Measurements from ENCODE around the gene NFKBIE. TPM values are rescaled to one million over a fixed set of nuclear protein-coding genes. Genes with fewer than 3 reads are reported as not detected.
A peak's percentile ranks its signal among the peaks of the same experiment; 100 is the strongest.

Gene NFKBIE
- total and polyA plus RNA-seq, 8 donors = 0.89 to 23.5 (median 10.3) TPM; not detected in 2

DNA sequence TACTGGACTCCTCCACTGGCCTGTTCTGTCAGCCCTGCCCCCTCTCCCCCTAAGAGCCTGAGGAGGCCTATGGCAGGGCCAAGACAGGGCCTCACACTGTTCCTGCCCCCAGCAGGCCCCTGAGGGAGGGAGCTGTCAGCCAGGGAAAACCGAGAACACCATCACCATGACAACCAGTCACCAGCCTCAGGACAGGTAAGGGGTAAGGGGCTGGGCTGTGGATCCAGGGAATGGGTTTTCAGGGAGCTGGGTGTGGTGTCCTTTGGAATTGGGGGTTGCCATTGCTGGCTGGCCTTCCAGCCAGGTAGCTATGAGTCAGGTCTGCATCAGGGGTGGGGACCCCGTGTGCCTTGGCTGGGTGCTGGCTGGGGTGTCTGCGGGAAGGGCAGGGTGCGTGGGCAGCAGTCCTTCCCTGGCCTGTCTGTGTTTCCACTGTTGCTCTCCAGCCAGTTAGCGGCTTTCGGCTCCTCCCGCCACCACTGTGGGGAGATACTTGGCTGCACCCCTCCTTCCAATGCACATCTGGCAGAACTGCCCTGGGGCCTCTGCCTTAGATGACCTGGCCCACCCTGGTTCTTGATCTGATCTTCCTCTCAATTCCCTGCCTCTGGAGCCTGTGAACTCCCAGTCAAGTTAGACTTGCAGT, 38.1 kb downstream of the NFKBIE start:
- Histone ChIP-seq H3K9me3 (no peaks in the 10 kb centered on the region), H3K27ac (peak overlapping the region in 4 of 5 donors; percentile 30 to 95 (median 61)), H3K4me3 (peak overlapping the region; percentile 16 to 22 (median 16)), H3K4me1 (peaks cover 46 to 99% (median 76%) of the 10 kb centered on the region in 4 donors), H3K36me3 (peaks cover 26 to 42% (median 39%) of the 10 kb centered on the region in 4 donors), H3K27me3 (no peaks in the 10 kb centered on the region)
- intact Hi-C loops (cut with DNase I; ENCODE audit: low total_unique reads) = no loop called here
- no peak for TF ChIP-seq POLR2AphosphoS5 (IDR thresholded peaks at IDR 0.05)
- no peak for TF ChIP-seq POLR2A (IDR thresholded peaks at IDR 0.05)
- TF ChIP-seq EP300 (IDR thresholded peaks at IDR 0.05) = no peak
- no peak for TF ChIP-seq CTCF (IDR thresholded peaks at IDR 0.05)
- 62 to 86% (median 76%) methylated on average over 3 to 7 of the region's 7 CpGs for WGBS, 5 donors
- peak in 1 of 2 donors; percentile 46 for DNase-seq

DNA sequence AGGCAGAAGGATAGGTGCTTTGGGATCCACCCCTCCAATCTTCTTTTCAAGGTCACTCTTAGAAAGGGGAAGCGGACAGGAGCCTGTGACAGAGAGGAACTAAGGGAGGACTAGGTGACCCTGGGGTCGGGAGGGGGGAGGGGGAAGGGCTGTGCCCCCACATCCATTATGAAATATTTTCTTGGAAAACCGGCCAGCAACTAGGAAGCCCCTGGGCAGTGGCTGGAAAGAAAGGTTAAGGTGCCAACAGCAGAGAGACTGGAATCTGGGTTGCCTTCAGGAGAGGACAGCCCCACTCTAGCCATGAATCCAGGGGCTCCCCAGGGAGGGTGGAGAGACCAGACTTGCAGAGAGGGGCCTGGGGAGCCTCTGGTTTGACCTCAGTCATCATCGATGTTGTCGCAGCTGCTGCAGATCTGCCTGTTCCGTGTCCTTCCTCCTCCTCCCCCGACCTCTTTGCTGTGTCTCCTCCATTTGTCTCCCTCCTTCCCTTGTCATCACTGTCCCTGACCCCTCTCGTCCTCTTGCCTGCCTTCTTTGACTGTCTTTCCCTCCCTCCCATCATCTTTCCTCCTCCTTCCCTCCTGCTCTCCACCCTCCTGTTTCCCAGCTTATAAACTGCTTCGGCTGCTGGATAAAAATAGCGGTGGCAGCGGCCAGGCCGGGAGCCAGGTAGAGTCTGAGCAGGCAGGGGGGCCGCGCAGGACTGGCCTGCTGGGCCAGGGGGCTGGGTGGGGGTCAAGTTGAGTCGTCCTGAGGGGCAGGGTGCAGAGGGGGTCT, 38.8 kb downstream of the NFKBIE start:
- H3K4me3 ChIP-seq = peak overlapping the region; percentile 16 to 22 (median 16)
- peak in 1 of 2 donors; percentile 53 for DNase-seq
- intact Hi-C loops (cut with DNase I; ENCODE audit: low total_unique reads) = no loop called here
- peaks cover 20 to 35% (median 32%) of the 10 kb centered on the region in 4 donors for H3K36me3 ChIP-seq
- TF ChIP-seq CTCF (IDR thresholded peaks at IDR 0.05) (no peak), EP300 (IDR thresholded peaks at IDR 0.05) (no peak), POLR2A (IDR thresholded peaks at IDR 0.05) (no peak), POLR2AphosphoS5 (IDR thresholded peaks at IDR 0.05) (no peak)
- peaks cover 53 to 99% (median 80%) of the 10 kb centered on the region in 4 donors for H3K4me1 ChIP-seq
- WGBS, 5 donors = 45 to 68% (median 57%) methylated on average over 15 of the region's 15 CpGs
- H3K27ac ChIP-seq = peak overlapping the region in 4 of 5 donors; percentile 32 to 95 (median 61)
- no peaks in the 10 kb centered on the region for H3K9me3 ChIP-seq
- H3K27me3 ChIP-seq = no peaks in the 10 kb centered on the region

- WGBS, 5 donors = 24 to 54% (median 42%) methylated on average over 8 of the region's 8 CpGs
- Histone ChIP-seq H3K4me1 (peaks cover 61 to 99% (median 84%) of the 10 kb centered on the region in 4 donors), H3K27me3 (no peaks in the 10 kb centered on the region), H3K36me3 (peaks cover 12 to 27% (median 24%) of the 10 kb centered on the region in 4 donors), H3K27ac (peak overlapping the region in 4 of 5 donors; percentile 32 to 95 (median 61)), H3K9me3 (no peaks in the 10 kb centered on the region), H3K4me3 (no peak overlapping the region)
- peak in 1 of 2 donors; percentile 44 for DNase-seq
- intact Hi-C loops (cut with DNase I; ENCODE audit: low total_unique reads) = no loop called here
- no peak for TF ChIP-seq EP300 (IDR thresholded peaks at IDR 0.05)
- no peak for TF ChIP-seq CTCF (IDR thresholded peaks at IDR 0.05)
- no peak for TF ChIP-seq POLR2AphosphoS5 (IDR thresholded peaks at IDR 0.05)
These were observed 39.6 kb downstream of the NFKBIE start for GRCh38 chr6:44225579-44226325.

- Histone ChIP-seq H3K27me3 (no peaks in the 10 kb centered on the region), H3K9me3 (no peaks in the 10 kb centered on the region), H3K27ac (peak overlapping the region in 3 of 5 donors; percentile 20 to 95 (median 95)), H3K4me3 (peak overlapping the region; percentile 52 to 86 (median 68)), H3K4me1 (peaks cover 69 to 99% (median 88%) of the 10 kb centered on the region in 4 donors), H3K36me3 (peaks cover 4 to 19% (median 16%) of the 10 kb centered on the region in 4 donors)
- no peak for DNase-seq
- no peak for TF ChIP-seq POLR2AphosphoS5 (IDR thresholded peaks at IDR 0.05)
- TF ChIP-seq EP300 (IDR thresholded peaks at IDR 0.05) = no peak
- TF ChIP-seq CTCF (IDR thresholded peaks at IDR 0.05) = no peak
- TF ChIP-seq POLR2A (IDR thresholded peaks at IDR 0.05) = no peak
- WGBS, 5 donors = 76 to 88% (median 83%) methylated on average over 4 of the region's 4 CpGs
- intact Hi-C loops (cut with DNase I; ENCODE audit: low total_unique reads) = no loop called here
These were observed 40.4 kb downstream of the NFKBIE start for GRCh38 chr6:44224965-44225305.
